Right ventricle myocardium inferior (tissue), 1 donor: ENCODE data around the gene CEP68. TPM values are rescaled to one million over a fixed set of nuclear protein-coding genes. Genes with fewer than 3 reads are reported as not detected.
"Not testable (repeated sequence)": the region's sequence is repeated elsewhere in the genome, so short reads cannot be mapped to it uniquely, and the experiment has no call there.

Experiments
- ATAC-seq: fragments of 200-7000 bp; cut with Tn5 transposase; one replicate; pipeline ENCODE4 v1.9.1; 2020; ENCODE audit warnings: mild to moderate bottlenecking, moderate library complexity
- DNase-seq: peaks from one replicate; pipeline ENCODE4 v3.0.0; 2021; ENCODE audit errors: missing footprints
- intact Hi-C: fragments of 100-400 bp; cut with DNase I; formaldehyde crosslinking; loops from one replicate; pipeline ENCODE4 v1.11.0; 2022
- long read RNA-seq: library from polyadenylated mRNA; unstranded; transcript quantifications from one replicate; pipeline ENCODE4 v2.0.0, GENCODE V29; 2021
- total RNA-seq: library from RNA; stranded (reverse); fragmentation: NEBNext Ultra II Directional; extraction: Animal tissue kit (Norgen Biotek cat#: 25700); gene quantifications from one replicate; pipeline ENCODE4 v1.2.1, GENCODE V29; 2021
- donor health status: DM: no; HTN: yes; CAD: no; lungs with severe emphysema.

The CEP68 gene
- 19.7 TPM for total RNA-seq
- long read RNA-seq, full-length matches to known transcripts = 7 of 24 reads
- long read RNA-seq, partial matches to known transcripts = 6 of 24 reads
- long read RNA-seq, other reads (novel, unspliced or antisense) = 11 of 24 reads

GRCh38 chr2:65056215-65057053, at the start of gene CEP68:
Gene CEP68, plus strand, starts transcription at chr2:65056416. Its CDS starts 13,029 bp downstream, at chr2:65069445.
- intact Hi-C loops = loop anchor here (2.0 to 5.0 kb wide), 2 partner anchors 74 to 106 kb away; partner anchors contain the start of gene RAB1A

GRCh38 chr2:65013776-65014175, 42.4 kb upstream of the CEP68 start:
- intact Hi-C loops = no loop called here
- DNase-seq = no peak
- ATAC-seq = no peak

More at GRCh38 chr2:65056215-65057053, at the start of gene CEP68:
- DNase-seq (peak; percentile 98), ATAC-seq (peak; percentile 97)

GRCh38 chr2:65015731-65016130, 40.5 kb upstream of the CEP68 start:
- ATAC-seq = no peak
- no peak for DNase-seq
- intact Hi-C loops = no loop called here

GRCh38 chr2:65016789-65017188, 39.4 kb upstream of the CEP68 start:
- intact Hi-C loops = no loop called here
- ATAC-seq (no peak), DNase-seq (no peak)

- intact Hi-C loops = no loop called here
- ATAC-seq (no peak), DNase-seq (no peak)
These were observed 38.9 kb upstream of the CEP68 start for GRCh38 chr2:65017335-65017734.

- ATAC-seq (peak; percentile 35), DNase-seq (peak; percentile 92)
- intact Hi-C loops = no loop called here
These were observed 38.1 kb upstream of the CEP68 start for GRCh38 chr2:65018141-65018582.

GRCh38 chr2:65019010-65019409, 37.2 kb upstream of the CEP68 start:
- DNase-seq (no peak), ATAC-seq (no peak)
- intact Hi-C loops = no loop called here

- DNase-seq (no peak), ATAC-seq (no peak)
- intact Hi-C loops = no loop called here
These were observed 36.5 kb upstream of the CEP68 start for GRCh38 chr2:65019675-65020195.

GRCh38 chr2:65020251-65020650, 36.0 kb upstream of the CEP68 start:
- DNase-seq, intact Hi-C loops, ATAC-seq: not testable (repeated sequence)

- intact Hi-C loops = no loop called here
- DNase-seq (no peak), ATAC-seq (no peak)
These were observed 35.2 kb upstream of the CEP68 start for GRCh38 chr2:65020943-65021528.

GRCh38 chr2:65021709-65022108, 34.5 kb upstream of the CEP68 start:
- ATAC-seq (no peak), DNase-seq (no peak)
- intact Hi-C loops = no loop called here

GRCh38 chr2:65022189-65022588, 34.0 kb upstream of the CEP68 start:
- no peak for DNase-seq
- ATAC-seq = no peak
- intact Hi-C loops = no loop called here

GRCh38 chr2:65023742-65024141, 32.5 kb upstream of the CEP68 start:
- no peak for ATAC-seq
- intact Hi-C loops = no loop called here
- no peak for DNase-seq

GRCh38 chr2:65024149-65024829, 31.9 kb upstream of the CEP68 start:
- ATAC-seq = no peak
- intact Hi-C loops = no loop called here

GRCh38 chr2:65025453-65026123, 30.6 kb upstream of the CEP68 start:
- DNase-seq = no peak
- no peak for ATAC-seq
- intact Hi-C loops = no loop called here

More at GRCh38 chr2:65024149-65024829, 31.9 kb upstream of the CEP68 start:
- no peak for DNase-seq

- intact Hi-C loops = no loop called here
- DNase-seq = no peak
- no peak for ATAC-seq
These were observed 30.1 kb upstream of the CEP68 start for GRCh38 chr2:65026154-65026553.

- ATAC-seq (no peak), DNase-seq (no peak)
- intact Hi-C loops = no loop called here
These were observed 29.3 kb upstream of the CEP68 start for GRCh38 chr2:65026704-65027464.
